Neuronal stem cell (in vitro differentiated cells): ENCODE data around the gene CGB3.

ENCODE experiments used
- DNase-seq: peaks from one replicate; pipeline ENCODE4 v3.0.0-alpha.2; 2013; ENCODE audit warnings: low spot score
- H2AFZ ChIP-seq: one replicate; pipeline ENCODE4 v1.6.1; 2013; ENCODE audit warnings: mild to moderate bottlenecking, low read length, inconsistent platforms
- H2AK5ac ChIP-seq: 2 replicates; pipeline ENCODE4 v1.6.1; 2013; ENCODE audit warnings: low read depth, mild to moderate bottlenecking, inconsistent platforms, low read length, moderate library complexity, mixed read lengths
- H2BK120ac ChIP-seq: 2 replicates; pipeline ENCODE4 v1.6.1; 2013; ENCODE audit warnings: low read depth, mild to moderate bottlenecking, inconsistent platforms, low read length, moderate library complexity, mixed read lengths
- H2BK12ac ChIP-seq: one replicate; pipeline ENCODE4 v1.6.1; 2013; ENCODE audit warnings: low read length, inconsistent platforms
- H2BK15ac ChIP-seq: 2 replicates; pipeline ENCODE4 v1.6.1; 2013; ENCODE audit warnings: mild to moderate bottlenecking, low read length, inconsistent platforms, mixed read lengths
- H2BK5ac ChIP-seq: one replicate; pipeline ENCODE4 v1.6.1; 2013; ENCODE audit warnings: inconsistent platforms, mild to moderate bottlenecking, low read length, moderate library complexity
- H3K14ac ChIP-seq: one replicate; pipeline ENCODE4 v1.6.1; 2013; ENCODE audit warnings: low read length, inconsistent platforms
- H3K18ac ChIP-seq: 2 replicates; pipeline ENCODE4 v1.6.1; 2013; ENCODE audit warnings: low read length, inconsistent platforms
- H3K23ac ChIP-seq: 2 replicates; pipeline ENCODE4 v1.6.1; 2013; ENCODE audit warnings: low read depth, mild to moderate bottlenecking, mixed read lengths, low read length, inconsistent platforms; ENCODE audit not compliant: poor library complexity
- H3K27ac ChIP-seq: replicated peaks from 3 replicates; pipeline ENCODE4 v1.5.1; 2013; ENCODE audit warnings: low read length, inconsistent platforms
- H3K27me3 ChIP-seq, 3 experiments: 2 replicates each; pipeline ENCODE4 v1.6.1; 2013; ENCODE audit warnings: low read length in 3 of 3, mild to moderate bottlenecking in 2 of 3, inconsistent platforms in 1 of 3, low read depth in 1 of 3, mixed read lengths in 1 of 3, moderate library complexity in 1 of 3; ENCODE audit not compliant: control insufficient read depth in 3 of 3, insufficient read depth in 3 of 3
- H3K36me3 ChIP-seq, 2 donors: replicated peaks in 1 of 2; 2 replicates each; pipeline ENCODE4 v1.6.1; 2013; ENCODE audit warnings: low read length in 2 of 2; ENCODE audit not compliant: control insufficient read depth in 2 of 2, insufficient read depth in 2 of 2
- H3K4ac ChIP-seq: 2 replicates; pipeline ENCODE4 v1.6.1; 2013; ENCODE audit warnings: inconsistent platforms, mild to moderate bottlenecking, low read length, moderate library complexity
- H3K4me1 ChIP-seq, 2 donors: 1 replicate in 1 of 2; 2 replicates in 1 of 2; pipeline ENCODE4 v1.6.1; 2013; ENCODE audit warnings: low read length in 2 of 2, low read depth in 1 of 2; ENCODE audit not compliant: control insufficient read depth in 2 of 2, insufficient read depth in 1 of 2
- H3K4me2 ChIP-seq: one replicate; pipeline ENCODE4 v1.6.1; 2013; ENCODE audit warnings: mild to moderate bottlenecking, low read length, inconsistent platforms; ENCODE audit not compliant: insufficient read depth, poor library complexity, severe bottlenecking
- H3K4me3 ChIP-seq, 2 donors: 2 replicates each; pipeline ENCODE4 v1.5.1; 2013; ENCODE audit warnings: low read length in 2 of 2, mild to moderate bottlenecking in 2 of 2, inconsistent platforms in 1 of 2, moderate library complexity in 1 of 2
- H3K79me1 ChIP-seq: one replicate; pipeline ENCODE4 v1.6.1; 2013; ENCODE audit warnings: low read depth, mild to moderate bottlenecking, inconsistent platforms, low read length, moderate library complexity
- H3K9ac ChIP-seq: one replicate; pipeline ENCODE4 v1.6.1; 2013; ENCODE audit warnings: mild to moderate bottlenecking, low read depth, low read length, inconsistent platforms; ENCODE audit not compliant: poor library complexity
- H3K9me3 ChIP-seq, 2 donors: replicated peaks in 1 of 2; 2 replicates each; pipeline versions ENCODE3 to v1.6.1; 2013; ENCODE audit warnings: low read length in 2 of 2, mild to moderate bottlenecking in 2 of 2, inconsistent platforms in 1 of 2, low read depth in 1 of 2, mixed read lengths in 1 of 2, moderate library complexity in 1 of 2; ENCODE audit not compliant: control insufficient read depth in 2 of 2, insufficient read depth in 1 of 2
- H4K8ac ChIP-seq: one replicate; pipeline ENCODE4 v1.6.1; 2013; ENCODE audit warnings: low read depth, mild to moderate bottlenecking, inconsistent platforms, low read length, moderate library complexity
- H4K91ac ChIP-seq: one replicate; pipeline ENCODE4 v1.6.1; 2013; ENCODE audit warnings: low read length, low read depth, mild to moderate bottlenecking, inconsistent platforms; ENCODE audit not compliant: poor library complexity
- WGBS, 2 donors: extraction: QIAGEN DNeasy Blood & Tissue Kit; methylation state at CpG; one replicate each; pipeline ENCODE4 v1.1.7; 2013; ENCODE audit warnings: missing lambda C conversion rate in 2 of 2, mixed read lengths in 1 of 2; ENCODE audit not compliant: insufficient read length in 2 of 2, insufficient replicate concordance in 1 of 2; ENCODE audit errors: extremely low coverage in 2 of 2; 5-methylcytosine and 5-hydroxymethylcytosine counted together

CGB3 gene

DNA sequence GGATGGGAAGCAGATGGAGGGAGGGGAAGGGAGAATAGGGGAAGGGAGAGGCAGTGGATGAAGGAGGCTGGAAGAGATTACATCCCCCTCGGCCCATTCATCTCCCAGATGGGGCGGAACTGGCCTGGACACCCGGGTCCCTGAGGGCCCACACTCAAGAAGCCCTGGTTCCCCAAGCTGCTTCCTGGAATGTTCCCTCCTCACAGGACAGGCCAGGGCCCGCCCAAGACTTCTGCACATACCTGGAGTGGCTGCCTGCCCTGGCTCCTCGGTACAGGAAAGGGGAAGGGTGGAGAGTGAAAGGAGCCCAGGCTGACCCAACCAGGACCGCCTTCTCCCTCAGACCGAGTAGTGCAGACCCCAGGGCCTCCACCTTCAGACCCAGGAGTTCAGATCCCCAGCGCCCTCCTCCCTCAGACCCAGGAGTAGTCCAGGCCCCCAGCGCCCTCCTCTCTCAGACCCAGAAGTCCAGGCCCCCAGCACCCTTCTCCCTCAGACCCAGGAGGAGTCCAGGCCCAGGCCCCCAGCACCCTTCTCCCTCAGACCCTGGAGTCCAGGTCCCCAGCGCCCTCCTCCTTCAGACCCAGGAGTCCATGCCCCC is 40.0 kb upstream of the CGB3 start:
- H3K4ac ChIP-seq = peak overlapping the region; percentile 23
- H3K4me3 ChIP-seq = peak overlapping the region; percentile 8 to 9
- peak overlapping the region; percentile 35 for H3K4me2 ChIP-seq
- H4K8ac ChIP-seq = no peak overlapping the region
- H3K9me3 ChIP-seq = peaks cover 2 to 3% of the 10 kb centered on the region in 2 donors
- no peak overlapping the region for H2BK12ac ChIP-seq
- peak overlapping the region; percentile 61 for H2BK120ac ChIP-seq
- H2AK5ac ChIP-seq = peak overlapping the region; percentile 94
- H3K27me3 ChIP-seq = peaks cover 0 to 77% (median 27%) of the 10 kb centered on the region in 3 experiments
- H3K23ac ChIP-seq = peak overlapping the region; percentile 65
- H2AFZ ChIP-seq = no peak overlapping the region
- peaks cover 9 to 10% of the 10 kb centered on the region in 2 donors for H3K4me1 ChIP-seq
- H4K91ac ChIP-seq = no peak overlapping the region
- peak overlapping the region; percentile 21 for H3K14ac ChIP-seq
- no peaks in the 10 kb centered on the region for H3K79me1 ChIP-seq
- H3K27ac ChIP-seq = no peak overlapping the region
- peak overlapping the region; percentile 29 for H2BK5ac ChIP-seq
- H2BK15ac ChIP-seq = peak overlapping the region; percentile 96
- DNase-seq = no peak
- H3K9ac ChIP-seq = no peak overlapping the region
- WGBS, 2 donors = no CpG with 5 or more reads among the region's 10 CpGs
- H3K18ac ChIP-seq = peak overlapping the region; percentile 91
- H3K36me3 ChIP-seq = no peaks in the 10 kb centered on the region

- no peak for DNase-seq
- Histone ChIP-seq H3K9me3 (no peaks in the 10 kb centered on the region), H3K27me3 (peaks cover 5 to 83% (median 37%) of the 10 kb centered on the region in 3 experiments), H3K4ac (no peak overlapping the region), H2AK5ac (no peak overlapping the region), H3K18ac (peak overlapping the region; percentile 13), H4K91ac (no peak overlapping the region), H4K8ac (peak overlapping the region; percentile 17), H3K14ac (no peak overlapping the region), H3K23ac (no peak overlapping the region), H2BK15ac (peak overlapping the region; percentile 89), H3K79me1 (no peaks in the 10 kb centered on the region), H3K4me1 (peaks cover 18 to 19% of the 10 kb centered on the region in 2 donors), H2BK120ac (peak overlapping the region; percentile 18), H3K36me3 (no peaks in the 10 kb centered on the region), H3K9ac (peak overlapping the region; percentile 63), H3K4me2 (no peak overlapping the region), H2AFZ (no peak overlapping the region), H2BK5ac (peak overlapping the region; percentile 66), H3K4me3 (no peak overlapping the region), H3K27ac (no peak overlapping the region), H2BK12ac (no peak overlapping the region)
- whole genome bisulfite sequencing, 2 donors = no CpG with 5 or more reads among the region's 25 CpGs
Measured at GRCh38 chr19:49061445-49061844, 37.3 kb upstream of the CGB3 start.

DNA sequence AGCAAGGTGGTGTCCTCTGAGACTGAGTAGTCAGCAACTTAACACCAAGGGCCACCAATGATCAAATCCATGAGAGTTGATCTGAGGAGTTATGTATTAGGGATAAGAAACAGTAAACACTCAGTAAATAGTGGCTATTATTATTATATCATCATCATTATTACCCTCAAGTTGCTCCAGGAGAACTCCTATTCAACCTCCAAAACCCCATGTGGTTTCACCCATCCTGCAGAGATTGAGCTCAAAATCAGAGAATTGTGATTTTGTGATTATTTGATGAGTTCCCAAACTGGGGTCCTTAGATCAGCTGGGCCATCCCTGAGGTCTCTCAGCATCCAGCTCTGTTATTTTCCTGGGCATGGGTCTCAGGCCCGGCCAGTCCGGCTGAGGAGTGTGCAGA is 36.9 kb upstream of the CGB3 start:
- H3K9ac ChIP-seq = no peak overlapping the region
- H2BK120ac ChIP-seq = peak overlapping the region; percentile 18
- H4K91ac ChIP-seq = no peak overlapping the region
- no peak overlapping the region for H2AFZ ChIP-seq
- no peak overlapping the region for H3K18ac ChIP-seq
- no peak for DNase-seq
- no peak overlapping the region for H2AK5ac ChIP-seq
- H3K14ac ChIP-seq = no peak overlapping the region
- no peak overlapping the region for H3K4ac ChIP-seq
- H3K23ac ChIP-seq = no peak overlapping the region
- H3K36me3 ChIP-seq = no peaks in the 10 kb centered on the region
- no peaks in the 10 kb centered on the region for H3K79me1 ChIP-seq
- H4K8ac ChIP-seq = peak overlapping the region; percentile 17
- no CpG with 5 or more reads among the region's 2 CpGs for WGBS, 2 donors
- H2BK5ac ChIP-seq = peak overlapping the region; percentile 66
- no peak overlapping the region for H2BK12ac ChIP-seq
- no peak overlapping the region for H3K27ac ChIP-seq
- peak overlapping the region; percentile 89 for H2BK15ac ChIP-seq
- no peak overlapping the region for H3K4me2 ChIP-seq
- peaks cover 8 to 83% (median 37%) of the 10 kb centered on the region in 3 experiments for H3K27me3 ChIP-seq
- H3K4me1 ChIP-seq = peaks cover 18 to 23% of the 10 kb centered on the region in 2 donors
- no peaks in the 10 kb centered on the region for H3K9me3 ChIP-seq
- no peak overlapping the region for H3K4me3 ChIP-seq

DNA sequence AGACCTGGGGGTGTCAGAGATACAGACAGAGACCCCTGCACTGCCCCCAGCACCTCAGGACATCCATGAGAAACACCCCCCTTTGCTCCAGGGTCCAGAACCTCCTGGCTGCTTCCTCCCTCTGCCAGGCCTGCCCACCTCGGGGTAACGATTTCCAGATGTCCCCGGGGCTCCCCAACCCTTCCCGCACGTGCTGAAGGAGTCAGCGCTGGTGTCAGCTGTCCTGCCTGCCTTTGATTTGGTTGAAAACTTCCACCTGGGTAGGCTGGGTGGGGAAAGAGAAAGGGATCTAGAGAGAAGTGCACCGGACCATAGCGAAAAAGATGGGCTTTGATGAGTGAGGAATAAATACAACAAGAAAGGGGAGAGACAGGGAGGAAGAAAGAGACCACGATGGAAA is 34.9 kb upstream of the CGB3 start:
- Histone ChIP-seq H3K9me3 (no peaks in the 10 kb centered on the region), H3K9ac (no peak overlapping the region), H4K91ac (no peak overlapping the region), H2BK5ac (no peak overlapping the region), H3K36me3 (no peaks in the 10 kb centered on the region), H3K4me1 (peaks cover 9 to 17% of the 10 kb centered on the region in 2 donors), H3K23ac (no peak overlapping the region), H2AK5ac (peak overlapping the region; percentile 46), H3K27ac (no peak overlapping the region), H3K4me2 (no peak overlapping the region), H3K79me1 (no peaks in the 10 kb centered on the region), H2AFZ (no peak overlapping the region), H3K4ac (no peak overlapping the region), H3K18ac (no peak overlapping the region), H3K27me3 (peaks cover 8 to 77% (median 39%) of the 10 kb centered on the region in 3 experiments), H2BK12ac (no peak overlapping the region), H4K8ac (no peak overlapping the region), H2BK120ac (no peak overlapping the region), H3K4me3 (no peak overlapping the region), H2BK15ac (no peak overlapping the region), H3K14ac (no peak overlapping the region)
- WGBS, 2 donors = no CpG with 5 or more reads among the region's 9 CpGs
- no peak for DNase-seq
